Measurements from ENCODE around the gene RIMS3. TPM values are rescaled to one million over a fixed set of nuclear protein-coding genes. Genes with fewer than 3 reads are reported as not detected.
"Not testable (repeated sequence)": the region's sequence is repeated elsewhere in the genome, so short reads cannot be mapped to it uniquely, and the experiment has no call there.

RIMS3 gene
- total RNA-seq, 1 experiment from 2014 or later: 4.2 TPM

DNA sequence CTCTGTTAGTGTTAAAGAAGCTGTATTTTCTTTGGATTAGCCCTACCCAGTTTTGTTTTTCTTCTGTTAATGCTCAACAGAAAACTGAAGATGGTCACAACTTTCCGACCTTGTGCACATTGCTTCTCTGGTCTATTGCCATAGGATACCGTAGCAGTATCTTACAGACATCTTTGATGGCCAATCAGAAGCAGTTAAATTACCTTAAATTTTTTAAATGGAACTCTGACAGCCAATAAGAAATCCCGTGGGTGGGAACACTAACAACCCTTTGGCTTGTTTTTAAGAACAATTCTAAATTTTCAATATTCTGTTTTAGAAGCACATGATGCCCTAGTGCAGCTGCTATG, 43.2 kb upstream of the RIMS3 start:
- no peaks in the 10 kb centered on the region for H4K20me1 ChIP-seq (ENCODE audit: insufficient read depth, low read depth, low read length)
- DNase-seq: peak; percentile 94
- H3K9ac ChIP-seq (ENCODE audit: low read length): peak overlapping the region; percentile 80
- peak overlapping the region; percentile 68 for H3K4me2 ChIP-seq (ENCODE audit: low read depth, low read length, poor library complexity, severe bottlenecking)
- H3K9me3 ChIP-seq (ENCODE audit: low read length): no peaks in the 10 kb centered on the region
- H3K36me3 ChIP-seq (ENCODE audit: insufficient read depth, low read length): peaks cover 7% of the 10 kb centered on the region; the same call in 1 of the 2 replicates
- peaks cover 88% of the 10 kb centered on the region for H3K79me2 ChIP-seq (ENCODE audit: low read length)
- peak overlapping the region; percentile 96 for H3K27ac ChIP-seq (ENCODE audit: low read length)
- H3K4me1 ChIP-seq (ENCODE audit: low read length): peaks cover 80% of the 10 kb centered on the region
- H3K27me3 ChIP-seq (ENCODE audit: low read length): no peaks in the 10 kb centered on the region
- H3K9me2 ChIP-seq (replicated peaks; ENCODE audit: insufficient read depth, low read length): no peaks in the 10 kb centered on the region
- peak overlapping the region; percentile 74 for H3K4me3 ChIP-seq (ENCODE audit: low read length)
- no peak overlapping the region for H2AFZ ChIP-seq (ENCODE audit: low read length)

DNA sequence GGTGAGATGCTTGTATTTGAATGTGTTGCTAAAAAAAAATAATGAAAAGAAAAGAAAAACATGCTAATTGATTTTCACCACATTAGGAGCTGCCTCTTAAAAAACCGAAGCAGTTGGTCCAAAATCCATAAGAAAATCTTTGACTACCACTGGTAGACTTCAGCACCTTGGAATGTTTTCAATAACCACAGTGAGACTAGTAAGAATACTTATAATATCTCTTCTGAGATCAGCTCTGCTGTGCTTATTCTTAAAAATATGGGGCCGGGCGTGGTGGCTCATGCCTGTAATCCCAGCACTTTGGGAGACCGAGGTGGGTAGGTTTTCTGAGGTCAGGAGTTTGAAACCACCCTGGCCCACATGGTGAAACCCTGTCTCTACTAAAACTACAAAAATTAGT, 41.1 kb upstream of the RIMS3 start:
- H4K20me1 ChIP-seq (ENCODE audit: insufficient read depth, low read depth, low read length): no peaks in the 10 kb centered on the region
- H3K9me3 ChIP-seq (ENCODE audit: low read length): no peaks in the 10 kb centered on the region
- peak overlapping the region; percentile 53 for H3K27ac ChIP-seq (ENCODE audit: low read length)
- no peak overlapping the region for H3K4me3 ChIP-seq (ENCODE audit: low read length)
- no peak overlapping the region for H3K4me2 ChIP-seq (ENCODE audit: low read depth, low read length, poor library complexity, severe bottlenecking)
- H2AFZ ChIP-seq (ENCODE audit: low read length): no peak overlapping the region
- no peak overlapping the region for H3K9ac ChIP-seq (ENCODE audit: low read length)
- no peaks in the 10 kb centered on the region for H3K9me2 ChIP-seq (replicated peaks; ENCODE audit: insufficient read depth, low read length)
- no peaks in the 10 kb centered on the region for H3K36me3 ChIP-seq (ENCODE audit: insufficient read depth, low read length)
- no peaks in the 10 kb centered on the region for H3K27me3 ChIP-seq (ENCODE audit: low read length)
- peaks cover 80% of the 10 kb centered on the region for H3K4me1 ChIP-seq (ENCODE audit: low read length)
- no peak for DNase-seq
- H3K79me2 ChIP-seq (ENCODE audit: low read length): peaks cover 89% of the 10 kb centered on the region

- H3K9me2 ChIP-seq (replicated peaks; ENCODE audit: insufficient read depth, low read length): no peaks in the 10 kb centered on the region
- H3K4me2 ChIP-seq (ENCODE audit: low read depth, low read length, poor library complexity, severe bottlenecking): peak overlapping the region; percentile 47
- no peaks in the 10 kb centered on the region for H3K27me3 ChIP-seq (ENCODE audit: low read length)
- H3K9ac ChIP-seq (ENCODE audit: low read length): peak overlapping the region; percentile 18
- peak; percentile 73 for DNase-seq
- peak overlapping the region; percentile 94 for H3K27ac ChIP-seq (ENCODE audit: low read length)
- H3K4me3 ChIP-seq (ENCODE audit: low read length): peak overlapping the region; percentile 2; the same call in 1 of the 2 replicates
- peaks cover 88% of the 10 kb centered on the region for H3K79me2 ChIP-seq (ENCODE audit: low read length)
- peaks cover 81% of the 10 kb centered on the region for H3K4me1 ChIP-seq (ENCODE audit: low read length)
- no peaks in the 10 kb centered on the region for H4K20me1 ChIP-seq (ENCODE audit: insufficient read depth, low read depth, low read length)
- no peak overlapping the region for H2AFZ ChIP-seq (ENCODE audit: low read length)
- H3K36me3 ChIP-seq (ENCODE audit: insufficient read depth, low read length): no peaks in the 10 kb centered on the region
- no peaks in the 10 kb centered on the region for H3K9me3 ChIP-seq (ENCODE audit: low read length)
Measured at GRCh38 chr1:40704817-40705733, 39.6 kb upstream of the RIMS3 start.

GRCh38 chr1:40703316-40703715, 37.8 kb upstream of the RIMS3 start:
- Histone ChIP-seq H3K79me2 (ENCODE audit: low read length) (peaks cover 96% of the 10 kb centered on the region), H3K9ac (ENCODE audit: low read length) (peak overlapping the region; percentile 31; the same call in 1 of the 2 replicates), H3K36me3 (ENCODE audit: insufficient read depth, low read length) (no peaks in the 10 kb centered on the region), H3K4me3 (ENCODE audit: low read length) (no peak overlapping the region), H3K27me3 (ENCODE audit: low read length) (no peaks in the 10 kb centered on the region), H3K4me1 (ENCODE audit: low read length) (peaks cover 92% of the 10 kb centered on the region), H4K20me1 (ENCODE audit: insufficient read depth, low read depth, low read length) (no peaks in the 10 kb centered on the region), H3K4me2 (ENCODE audit: low read depth, low read length, poor library complexity, severe bottlenecking) (peak overlapping the region; percentile 62), H3K9me3 (ENCODE audit: low read length) (no peaks in the 10 kb centered on the region), H2AFZ (ENCODE audit: low read length) (0 out of 2 replicates have a peak overlapping the region, but pooled peaks have one; percentile 13), H3K27ac (ENCODE audit: low read length) (peak overlapping the region; percentile 94), H3K9me2 (replicated peaks; ENCODE audit: insufficient read depth, low read length) (no peaks in the 10 kb centered on the region)
- no peak for DNase-seq

DNA sequence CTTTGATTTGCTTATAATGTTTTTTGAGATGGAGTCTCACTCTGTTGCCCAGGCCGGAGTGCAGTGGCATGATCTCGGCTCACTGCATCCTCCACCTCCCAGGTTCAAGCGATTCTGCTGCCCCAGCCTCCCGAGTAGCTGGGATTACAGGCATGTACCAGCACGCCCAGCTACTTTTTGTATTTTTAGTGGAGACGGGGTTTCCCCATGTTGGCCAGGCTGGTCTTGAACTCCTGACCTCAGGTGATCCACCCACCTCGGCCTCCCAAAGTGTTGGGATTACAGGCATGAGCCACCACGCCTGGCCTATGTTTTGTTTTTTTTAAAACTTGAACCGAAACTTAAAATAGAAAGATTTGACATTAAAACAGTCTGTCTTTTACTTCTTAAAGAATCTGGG, 37.3 kb upstream of the RIMS3 start:
- H3K9ac ChIP-seq (ENCODE audit: low read length): peak overlapping the region; percentile 8; the same call in 1 of the 2 replicates
- H3K79me2 ChIP-seq (ENCODE audit: low read length): peaks cover 96% of the 10 kb centered on the region
- H3K27me3 ChIP-seq (ENCODE audit: low read length); H2AFZ ChIP-seq (ENCODE audit: low read length); H3K9me2 ChIP-seq (replicated peaks; ENCODE audit: insufficient read depth, low read length); H4K20me1 ChIP-seq (ENCODE audit: insufficient read depth, low read depth, low read length); H3K36me3 ChIP-seq (ENCODE audit: insufficient read depth, low read length); H3K9me3 ChIP-seq (ENCODE audit: low read length); H3K4me3 ChIP-seq (ENCODE audit: low read length); DNase-seq: not testable (repeated sequence)
- H3K27ac ChIP-seq (ENCODE audit: low read length): peak overlapping the region; percentile 94
- H3K4me1 ChIP-seq (ENCODE audit: low read length): peaks cover 92% of the 10 kb centered on the region
- H3K4me2 ChIP-seq (ENCODE audit: low read depth, low read length, poor library complexity, severe bottlenecking): peak overlapping the region; percentile 62

DNA sequence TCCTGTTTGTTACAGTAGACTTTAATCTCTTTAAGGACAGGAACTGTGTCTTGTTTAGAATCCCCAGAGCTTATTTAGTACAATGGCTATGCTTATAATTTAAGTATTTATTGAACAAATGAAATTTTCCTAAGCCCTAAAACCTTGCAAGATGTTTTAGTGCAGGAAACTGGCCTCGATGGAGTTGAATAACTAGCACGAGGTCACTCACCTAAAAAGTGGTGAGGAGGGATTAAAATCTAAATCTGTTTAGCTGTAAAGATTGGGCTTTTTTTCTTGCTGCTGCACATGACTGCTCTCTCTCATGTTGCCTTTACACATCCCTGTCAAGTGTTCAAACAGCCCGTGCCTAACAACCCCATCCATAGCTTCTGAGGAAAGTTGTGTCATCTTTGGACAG, 36.2 kb upstream of the RIMS3 start:
- H3K9ac ChIP-seq (ENCODE audit: low read length): peak overlapping the region; percentile 23
- peak overlapping the region; percentile 6; the same call in 1 of the 2 replicates for H3K4me3 ChIP-seq (ENCODE audit: low read length)
- no peaks in the 10 kb centered on the region for H3K27me3 ChIP-seq (ENCODE audit: low read length)
- no peaks in the 10 kb centered on the region for H3K9me2 ChIP-seq (replicated peaks; ENCODE audit: insufficient read depth, low read length)
- H3K4me1 ChIP-seq (ENCODE audit: low read length): peaks cover 96% of the 10 kb centered on the region
- peak; percentile 79 for DNase-seq
- no peaks in the 10 kb centered on the region for H3K9me3 ChIP-seq (ENCODE audit: low read length)
- H4K20me1 ChIP-seq (ENCODE audit: insufficient read depth, low read depth, low read length): no peaks in the 10 kb centered on the region
- peak overlapping the region; percentile 94 for H3K27ac ChIP-seq (ENCODE audit: low read length)
- H3K36me3 ChIP-seq (ENCODE audit: insufficient read depth, low read length): no peaks in the 10 kb centered on the region
- H3K4me2 ChIP-seq (ENCODE audit: low read depth, low read length, poor library complexity, severe bottlenecking): peak overlapping the region; percentile 62
- H2AFZ ChIP-seq (ENCODE audit: low read length): no peak overlapping the region
- peaks cover 98% of the 10 kb centered on the region for H3K79me2 ChIP-seq (ENCODE audit: low read length)

GRCh38 chr1:40699787-40700186, 34.3 kb upstream of the RIMS3 start:
- Histone ChIP-seq H3K4me3 (ENCODE audit: low read length) (peak overlapping the region; percentile 48), H3K27me3 (ENCODE audit: low read length) (no peaks in the 10 kb centered on the region), H3K9me3 (ENCODE audit: low read length) (no peaks in the 10 kb centered on the region), H3K27ac (ENCODE audit: low read length) (peak overlapping the region; percentile 94), H3K79me2 (ENCODE audit: low read length) (peaks cover 98% of the 10 kb centered on the region), H3K9ac (ENCODE audit: low read length) (peak overlapping the region; percentile 42), H2AFZ (ENCODE audit: low read length) (no peak overlapping the region), H3K4me2 (ENCODE audit: low read depth, low read length, poor library complexity, severe bottlenecking) (peak overlapping the region; percentile 62), H3K4me1 (ENCODE audit: low read length) (peaks cover 100% of the 10 kb centered on the region), H3K36me3 (ENCODE audit: insufficient read depth, low read length) (no peaks in the 10 kb centered on the region), H3K9me2 (replicated peaks; ENCODE audit: insufficient read depth, low read length) (no peaks in the 10 kb centered on the region), H4K20me1 (ENCODE audit: insufficient read depth, low read depth, low read length) (no peaks in the 10 kb centered on the region)
- DNase-seq: peak; percentile 86

DNA sequence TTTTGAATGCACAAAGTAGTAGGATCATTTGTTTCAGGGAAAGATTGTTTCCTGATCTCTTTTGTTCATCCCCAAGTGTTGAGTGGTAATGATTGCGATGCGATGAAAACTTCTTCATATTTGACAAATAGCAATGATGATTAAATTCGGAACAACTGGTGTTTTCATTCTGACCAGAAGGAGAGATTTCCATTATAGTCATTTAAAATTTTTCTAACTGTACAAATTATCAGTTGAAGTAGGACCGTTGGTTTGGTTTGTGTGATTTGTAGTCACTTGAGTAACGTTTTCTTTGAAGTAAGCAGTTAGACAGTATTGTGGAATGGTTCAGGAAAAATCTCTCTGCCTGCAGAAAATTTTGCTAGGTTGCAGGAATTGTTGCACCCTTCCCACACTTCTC, 32.0 kb upstream of the RIMS3 start:
- no peak for DNase-seq
- Histone ChIP-seq H3K4me2 (ENCODE audit: low read depth, low read length, poor library complexity, severe bottlenecking) (peak overlapping the region; percentile 96), H3K9me2 (replicated peaks; ENCODE audit: insufficient read depth, low read length) (no peaks in the 10 kb centered on the region), H3K4me1 (ENCODE audit: low read length) (peaks cover 100% of the 10 kb centered on the region), H3K4me3 (ENCODE audit: low read length) (peak overlapping the region; percentile 64), H3K9me3 (ENCODE audit: low read length) (no peaks in the 10 kb centered on the region), H2AFZ (ENCODE audit: low read length) (no peak overlapping the region), H3K9ac (ENCODE audit: low read length) (peak overlapping the region; percentile 98), H4K20me1 (ENCODE audit: insufficient read depth, low read depth, low read length) (no peaks in the 10 kb centered on the region), H3K79me2 (ENCODE audit: low read length) (peaks cover 98% of the 10 kb centered on the region), H3K27me3 (ENCODE audit: low read length) (no peaks in the 10 kb centered on the region), H3K27ac (ENCODE audit: low read length) (peak overlapping the region; percentile 94), H3K36me3 (ENCODE audit: insufficient read depth, low read length) (no peaks in the 10 kb centered on the region)

Measured in Karpas-422 (cell line).